Stimulated activated CD4-positive, alpha-beta T cell treated with anti-CD3 and anti-CD28 coated beads, TNF-alpha, amount 100 ng/mL, for 48 hours (primary cell): ENCODE data around the gene SESN2.

ENCODE experiments used
- DNase-seq, 3 donors: peaks; one replicate each; pipeline ENCODE4 v3.0.0-alpha.2; 2020; ENCODE audit warnings: low read depth in 3 of 3

The SESN2 gene

DNA sequence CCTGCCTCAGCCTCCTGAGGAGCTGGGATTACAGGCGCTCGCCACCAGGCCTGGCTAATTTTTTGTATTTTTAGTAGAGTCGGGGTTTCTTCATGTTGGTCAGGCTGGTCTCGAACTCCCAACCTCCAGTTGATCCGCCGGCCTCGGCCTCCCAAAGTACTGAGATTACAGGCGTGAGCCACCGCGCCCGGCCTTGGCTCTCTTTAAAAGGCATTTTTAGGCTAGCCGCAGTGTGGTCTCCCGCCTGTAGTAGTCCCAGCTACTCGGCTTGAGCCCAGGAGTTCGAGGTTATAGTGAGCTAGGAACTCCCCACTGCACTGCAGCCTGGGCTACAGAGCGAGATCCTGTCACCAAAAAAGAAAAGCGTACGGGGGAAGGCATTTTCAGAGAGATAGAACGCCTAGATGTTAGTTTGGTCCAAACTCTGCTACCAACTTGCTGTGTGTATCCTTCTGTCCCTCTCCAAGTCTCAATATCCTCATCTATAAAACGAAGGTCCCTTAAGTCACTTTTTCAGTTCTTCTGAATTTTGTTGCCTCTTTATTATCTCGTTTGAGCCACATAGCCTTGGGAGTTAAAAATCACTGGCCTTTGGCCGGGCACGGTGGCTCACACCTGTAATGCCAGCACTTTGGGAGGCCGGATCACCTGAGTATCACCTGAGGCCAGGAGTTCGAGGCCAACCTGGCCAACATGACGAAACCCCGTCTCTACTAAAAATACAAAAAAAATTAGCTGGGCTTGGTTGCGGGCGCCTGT, 70.3 kb downstream of the SESN2 start:
- DNase-seq: peak in 2 of 3 donors; percentile 9 to 27
